Measurements from ENCODE around the gene GLRX5. TPM values are rescaled to one million over a fixed set of nuclear protein-coding genes. Genes with fewer than 3 reads are reported as not detected.

The GLRX5 gene
- total and polyA plus RNA-seq, 2 experiments from 2014 or later, result 91.4 to 130 TPM

DNA sequence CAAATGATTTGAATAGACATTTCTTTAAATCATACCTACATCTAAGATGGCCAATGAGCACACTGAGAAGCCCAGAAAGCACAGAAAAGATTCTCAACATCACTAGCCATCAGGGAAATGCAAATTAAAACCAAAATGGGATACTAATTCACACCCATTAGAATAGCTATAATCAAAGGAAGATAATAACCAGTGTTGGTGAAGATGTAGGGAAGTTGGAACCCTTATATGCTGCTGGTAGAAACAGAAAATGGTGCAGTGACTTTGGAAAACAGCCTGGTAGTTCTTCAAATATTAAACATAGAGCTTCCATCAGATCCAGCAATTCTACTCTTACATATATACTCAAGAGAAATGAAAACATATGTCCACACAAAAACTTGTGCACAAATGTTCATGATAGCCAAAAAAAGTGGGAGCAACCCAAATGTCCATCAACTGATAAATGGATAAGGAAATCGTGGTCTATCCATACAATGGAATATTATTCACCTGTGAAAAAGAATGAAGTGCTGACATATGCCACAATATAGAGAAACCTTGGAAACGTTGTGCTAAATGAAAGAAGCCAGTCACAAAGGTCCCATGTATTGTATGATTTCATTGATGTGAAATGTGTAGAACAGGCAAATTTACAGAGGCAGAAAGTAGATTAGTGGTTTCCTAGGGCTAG lies 42.8 kb upstream of the GLRX5 start:
- H3K36me3 Mint-ChIP-seq (ENCODE audit: low read depth), result no peaks in the 10 kb centered on the region
- TF ChIP-seq, protein P1, sequence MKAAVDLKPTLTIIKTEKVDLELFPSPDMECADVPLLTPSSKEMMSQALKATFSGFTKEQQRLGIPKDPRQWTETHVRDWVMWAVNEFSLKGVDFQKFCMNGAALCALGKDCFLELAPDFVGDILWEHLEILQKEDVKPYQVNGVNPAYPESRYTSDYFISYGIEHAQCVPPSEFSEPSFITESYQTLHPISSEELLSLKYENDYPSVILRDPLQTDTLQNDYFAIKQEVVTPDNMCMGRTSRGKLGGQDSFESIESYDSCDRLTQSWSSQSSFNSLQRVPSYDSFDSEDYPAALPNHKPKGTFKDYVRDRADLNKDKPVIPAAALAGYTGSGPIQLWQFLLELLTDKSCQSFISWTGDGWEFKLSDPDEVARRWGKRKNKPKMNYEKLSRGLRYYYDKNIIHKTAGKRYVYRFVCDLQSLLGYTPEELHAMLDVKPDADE (IDR thresholded peaks at IDR 0.05), result no peak
- TF ChIP-seq STAT1 (IDR thresholded peaks at IDR 0.05; ENCODE audit: unreplicated experiment) (no peak), ZNF114 (CRISPR knock-in tag; IDR thresholded peaks at IDR 0.05) (no peak), EZH2 (IDR thresholded peaks at IDR 0.05; ENCODE audit: low read depth, unreplicated experiment) (no peak)
- TF ChIP-seq, protein P2, sequence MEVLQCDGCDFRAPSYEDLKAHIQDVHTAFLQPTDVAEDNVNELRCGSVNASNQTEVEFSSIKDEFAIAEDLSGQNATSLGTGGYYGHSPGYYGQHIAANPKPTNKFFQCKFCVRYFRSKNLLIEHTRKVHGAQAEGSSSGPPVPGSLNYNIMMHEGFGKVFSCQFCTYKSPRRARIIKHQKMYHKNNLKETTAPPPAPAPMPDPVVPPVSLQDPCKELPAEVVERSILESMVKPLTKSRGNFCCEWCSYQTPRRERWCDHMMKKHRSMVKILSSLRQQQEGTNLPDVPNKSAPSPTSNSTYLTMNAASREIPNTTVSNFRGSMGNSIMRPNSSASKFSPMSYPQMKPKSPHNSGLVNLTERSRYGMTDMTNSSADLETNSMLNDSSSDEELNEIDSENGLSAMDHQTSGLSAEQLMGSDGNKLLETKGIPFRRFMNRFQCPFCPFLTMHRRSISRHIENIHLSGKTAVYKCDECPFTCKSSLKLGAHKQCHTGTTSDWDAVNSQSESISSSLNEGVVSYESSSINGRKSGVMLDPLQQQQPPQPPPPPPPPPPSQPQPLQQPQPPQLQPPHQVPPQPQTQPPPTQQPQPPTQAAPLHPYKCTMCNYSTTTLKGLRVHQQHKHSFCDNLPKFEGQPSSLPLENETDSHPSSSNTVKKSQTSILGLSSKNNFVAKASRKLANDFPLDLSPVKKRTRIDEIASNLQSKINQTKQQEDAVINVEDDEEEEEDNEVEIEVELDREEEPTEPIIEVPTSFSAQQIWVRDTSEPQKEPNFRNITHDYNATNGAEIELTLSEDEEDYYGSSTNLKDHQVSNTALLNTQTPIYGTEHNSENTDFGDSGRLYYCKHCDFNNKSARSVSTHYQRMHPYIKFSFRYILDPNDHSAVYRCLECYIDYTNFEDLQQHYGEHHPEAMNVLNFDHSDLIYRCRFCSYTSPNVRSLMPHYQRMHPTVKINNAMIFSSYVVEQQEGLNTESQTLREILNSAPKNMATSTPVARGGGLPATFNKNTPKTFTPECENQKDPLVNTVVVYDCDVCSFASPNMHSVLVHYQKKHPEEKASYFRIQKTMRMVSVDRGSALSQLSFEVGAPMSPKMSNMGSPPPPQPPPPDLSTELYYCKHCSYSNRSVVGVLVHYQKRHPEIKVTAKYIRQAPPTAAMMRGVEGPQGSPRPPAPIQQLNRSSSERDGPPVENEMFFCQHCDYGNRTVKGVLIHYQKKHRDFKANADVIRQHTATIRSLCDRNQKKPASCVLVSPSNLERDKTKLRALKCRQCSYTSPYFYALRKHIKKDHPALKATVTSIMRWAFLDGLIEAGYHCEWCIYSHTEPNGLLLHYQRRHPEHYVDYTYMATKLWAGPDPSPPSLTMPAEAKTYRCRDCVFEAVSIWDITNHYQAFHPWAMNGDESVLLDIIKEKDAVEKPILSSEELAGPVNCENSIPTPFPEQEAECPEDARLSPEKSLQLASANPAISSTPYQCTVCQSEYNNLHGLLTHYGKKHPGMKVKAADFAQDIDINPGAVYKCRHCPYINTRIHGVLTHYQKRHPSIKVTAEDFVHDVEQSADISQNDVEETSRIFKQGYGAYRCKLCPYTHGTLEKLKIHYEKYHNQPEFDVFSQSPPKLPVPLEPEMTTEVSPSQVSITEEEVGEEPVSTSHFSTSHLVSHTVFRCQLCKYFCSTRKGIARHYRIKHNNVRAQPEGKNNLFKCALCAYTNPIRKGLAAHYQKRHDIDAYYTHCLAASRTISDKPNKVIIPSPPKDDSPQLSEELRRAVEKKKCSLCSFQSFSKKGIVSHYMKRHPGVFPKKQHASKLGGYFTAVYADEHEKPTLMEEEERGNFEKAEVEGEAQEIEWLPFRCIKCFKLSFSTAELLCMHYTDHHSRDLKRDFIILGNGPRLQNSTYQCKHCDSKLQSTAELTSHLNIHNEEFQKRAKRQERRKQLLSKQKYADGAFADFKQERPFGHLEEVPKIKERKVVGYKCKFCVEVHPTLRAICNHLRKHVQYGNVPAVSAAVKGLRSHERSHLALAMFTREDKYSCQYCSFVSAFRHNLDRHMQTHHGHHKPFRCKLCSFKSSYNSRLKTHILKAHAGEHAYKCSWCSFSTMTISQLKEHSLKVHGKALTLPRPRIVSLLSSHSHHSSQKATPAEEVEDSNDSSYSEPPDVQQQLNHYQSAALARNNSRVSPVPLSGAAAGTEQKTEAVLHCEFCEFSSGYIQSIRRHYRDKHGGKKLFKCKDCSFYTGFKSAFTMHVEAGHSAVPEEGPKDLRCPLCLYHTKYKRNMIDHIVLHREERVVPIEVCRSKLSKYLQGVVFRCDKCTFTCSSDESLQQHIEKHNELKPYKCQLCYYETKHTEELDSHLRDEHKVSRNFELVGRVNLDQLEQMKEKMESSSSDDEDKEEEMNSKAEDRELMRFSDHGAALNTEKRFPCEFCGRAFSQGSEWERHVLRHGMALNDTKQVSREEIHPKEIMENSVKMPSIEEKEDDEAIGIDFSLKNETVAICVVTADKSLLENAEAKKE (CRISPR knock-in tag; IDR thresholded peaks at IDR 0.05), result no peak
- DNase-seq (ENCODE audit: low spot score), result no peak

More for the DNA sequence above, 42.8 kb upstream of the GLRX5 start:
- Histone ChIP-seq H3K4me3 (no peak overlapping the region), H4K20me1 (replicated peaks; ENCODE audit: insufficient read depth) (no peaks in the 10 kb centered on the region), H3F3A (replicated peaks; ENCODE audit: low read depth) (no peaks in the 10 kb centered on the region), H3K79me2 (replicated peaks; ENCODE audit: insufficient read depth) (no peaks in the 10 kb centered on the region), H3K36me3 (ENCODE audit: insufficient read depth) (no peaks in the 10 kb centered on the region), H2AFZ (no peak overlapping the region), H3K4me2 (no peak overlapping the region), H3K27ac (ENCODE audit: low read depth) (no peak overlapping the region), H3K9me2 (ENCODE audit: insufficient read depth) (no peaks in the 10 kb centered on the region), H3K27me3 (ENCODE audit: insufficient read depth) (no peaks in the 10 kb centered on the region), H3K4me1 (ENCODE audit: insufficient read depth) (no peaks in the 10 kb centered on the region)
- Mint-ChIP-seq H3K27me3 (ENCODE audit: insufficient read depth, low read depth, poor library complexity) (peaks cover 3% of the 10 kb centered on the region), H3K27ac (no peak overlapping the region), H3K4me3 (no peak overlapping the region), H3K4me1 (no peaks in the 10 kb centered on the region), H3K9me3 (no peaks in the 10 kb centered on the region)
- ATAC-seq, result no peak
